HEK293 (cell line): ENCODE measurements around the gene SYNGR3.

Source experiments
- CTCF ChIA-PET: fragments of 350-600 bp; formaldehyde crosslinking; extraction: SDS; loops from one replicate; lab custom pipeline; 2021; ENCODE audit warnings: antibody characterized with exemption; lab: Yijun Ruan, JAX
- POLR2A ChIA-PET: fragments of 300-600 bp; formaldehyde crosslinking; extraction: SDS; loops from one replicate; lab custom pipeline; 2020; ENCODE audit warnings: antibody characterized with exemption, inconsistent platforms; lab: Yijun Ruan, JAX
- H3K27ac ChIP-seq: fragments of 200-500 bp; sonication (Bioruptor generic); 2 replicates; pipeline ENCODE4 v1.5.1; 2014; ENCODE audit warnings: low read depth, low read length, control low read depth, inconsistent platforms; ENCODE audit errors: extremely low read depth
- H3K36me3 ChIP-seq, 2 experiments: fragments of 200-500 bp in 1 of 2; sonication (Bioruptor generic) in 1 of 2; 1 replicate in 1 of 2; 2 replicates in 1 of 2; pipeline ENCODE4 v1.5.1; 2014 to 2017; ENCODE audit warnings: inconsistent platforms in 2 of 2, low read length in 2 of 2; ENCODE audit not compliant: control insufficient read depth in 2 of 2, insufficient read depth in 1 of 2
- H3K4me1 ChIP-seq: fragments of 200-500 bp; sonication (Bioruptor generic); 2 replicates; pipeline ENCODE4 v1.5.1; 2014; ENCODE audit warnings: mild to moderate bottlenecking, low read length, inconsistent platforms; ENCODE audit not compliant: control insufficient read depth, insufficient read depth
- H3K4me3 ChIP-seq: 2 replicates; pipeline ENCODE4 v1.5.1; 2011; ENCODE audit warnings: low read depth, mild to moderate bottlenecking, control low read depth, low read length, moderate library complexity
- H3K9me3 ChIP-seq: fragments of 200-500 bp; sonication (Bioruptor generic); 2 replicates; pipeline ENCODE4 v1.5.1; 2014; ENCODE audit warnings: low read depth, low read length, inconsistent platforms; ENCODE audit not compliant: control insufficient read depth, insufficient read depth
- BCL11B ChIP-seq: fragments of 450-650 bp; formaldehyde crosslinking; IDR thresholded peaks from 2 replicates; pipeline ENCODE4 v1.5.1; 2016; ENCODE audit warnings: low read depth, missing biosample characterization, missing genetic modification characterization
- EGR2 ChIP-seq: fragments of 450-650 bp; formaldehyde crosslinking; IDR thresholded peaks from 2 replicates; pipeline ENCODE4 v1.5.1; 2016; ENCODE audit warnings: low read depth, missing biosample characterization, missing genetic modification characterization
- GFI1B ChIP-seq: fragments of 450-650 bp; formaldehyde crosslinking; IDR thresholded peaks from 2 replicates; pipeline ENCODE4 v1.5.1; 2016; ENCODE audit warnings: missing biosample characterization, missing genetic modification characterization
- GLIS1 ChIP-seq: fragments of 450-650 bp; formaldehyde crosslinking; IDR thresholded peaks from 2 replicates; pipeline ENCODE4 v1.5.1; 2016; ENCODE audit warnings: missing biosample characterization, missing genetic modification characterization
- GLIS2 ChIP-seq: fragments of 450-650 bp; formaldehyde crosslinking; IDR thresholded peaks from 2 replicates; pipeline ENCODE4 v1.5.1; 2016; ENCODE audit warnings: missing biosample characterization, missing genetic modification characterization
- KLF10 ChIP-seq: fragments of 450-650 bp; IDR thresholded peaks from 2 replicates; pipeline ENCODE4 v1.5.1; 2018; ENCODE audit warnings: missing biosample characterization, mild to moderate bottlenecking, missing genetic modification characterization
- OSR2 ChIP-seq: fragments of 450-650 bp; formaldehyde crosslinking; IDR thresholded peaks from 2 replicates; pipeline ENCODE4 v1.5.1; 2016; ENCODE audit warnings: missing biosample characterization, missing genetic modification characterization
- PATZ1 ChIP-seq: fragments of 450-650 bp; formaldehyde crosslinking; IDR thresholded peaks from 2 replicates; pipeline ENCODE4 v1.5.1; 2016; ENCODE audit warnings: missing biosample characterization, missing genetic modification characterization
- PRDM1 ChIP-seq: fragments of 450-650 bp; formaldehyde crosslinking; IDR thresholded peaks from 2 replicates; pipeline ENCODE4; 2016; ENCODE audit warnings: missing biosample characterization, missing genetic modification characterization
- YY2 ChIP-seq: fragments of 450-650 bp; formaldehyde crosslinking; IDR thresholded peaks from 2 replicates; pipeline ENCODE4 v1.5.1; 2016; ENCODE audit warnings: missing biosample characterization, missing genetic modification characterization
- ZBTB1 ChIP-seq: fragments of 450-650 bp; formaldehyde crosslinking; IDR thresholded peaks from 2 replicates; pipeline ENCODE4 v1.5.1; 2016; ENCODE audit warnings: missing biosample characterization, missing genetic modification characterization
- ZBTB26 ChIP-seq: fragments of 450-650 bp; formaldehyde crosslinking; optimal IDR thresholded peaks from 2 replicates; pipeline ENCODE3; 2016; ENCODE audit warnings: missing biosample characterization, mild to moderate bottlenecking, missing genetic modification characterization
- ZBTB44 ChIP-seq: fragments of 450-650 bp; IDR thresholded peaks from 2 replicates; pipeline ENCODE4 v1.5.1; 2018; ENCODE audit warnings: missing biosample characterization, mild to moderate bottlenecking, missing genetic modification characterization
- ZEB2 ChIP-seq: fragments of 450-650 bp; formaldehyde crosslinking; IDR thresholded peaks from 2 replicates; pipeline ENCODE4 v1.5.1; 2016; ENCODE audit warnings: missing biosample characterization, missing genetic modification characterization
- ZFHX2 ChIP-seq: fragments of 450-650 bp; formaldehyde crosslinking; conservative IDR thresholded peaks from 2 replicates; pipeline ENCODE4 v1.5.1; 2016; ENCODE audit warnings: missing biosample characterization, missing genetic modification characterization
- ZFP37 ChIP-seq: fragments of 450-650 bp; formaldehyde crosslinking; IDR thresholded peaks from 2 replicates; pipeline ENCODE4 v1.5.1; 2016; ENCODE audit warnings: missing biosample characterization, missing genetic modification characterization
- ZNF140 ChIP-seq: fragments of 450-650 bp; formaldehyde crosslinking; IDR thresholded peaks from 2 replicates; pipeline ENCODE4 v1.5.1; 2016; ENCODE audit warnings: missing biosample characterization, missing genetic modification characterization
- ZNF23 ChIP-seq: fragments of 450-650 bp; formaldehyde crosslinking; IDR thresholded peaks from 2 replicates; pipeline ENCODE4 v1.5.1; 2016; ENCODE audit warnings: missing biosample characterization, missing genetic modification characterization, borderline replicate concordance
- ZNF266 ChIP-seq: fragments of 450-650 bp; formaldehyde crosslinking; IDR thresholded peaks from 2 replicates; pipeline ENCODE4 v1.5.1; 2016; ENCODE audit warnings: missing biosample characterization, missing genetic modification characterization, low read depth
- ZNF335 ChIP-seq: fragments of 450-650 bp; formaldehyde crosslinking; conservative IDR thresholded peaks from 2 replicates; pipeline ENCODE4 v1.5.1; 2016; ENCODE audit warnings: missing biosample characterization, missing genetic modification characterization
- ZNF398 ChIP-seq: fragments of 450-650 bp; formaldehyde crosslinking; IDR thresholded peaks from 2 replicates; pipeline ENCODE4 v1.5.1; 2017; ENCODE audit warnings: missing biosample characterization, missing genetic modification characterization
- ZNF404 ChIP-seq: fragments of 450-650 bp; formaldehyde crosslinking; IDR thresholded peaks from 2 replicates; pipeline ENCODE4 v1.5.1; 2017; ENCODE audit warnings: missing biosample characterization, missing genetic modification characterization
- ZNF433 ChIP-seq: fragments of 450-650 bp; formaldehyde crosslinking; IDR thresholded peaks from 2 replicates; pipeline ENCODE4 v1.5.1; 2016; ENCODE audit warnings: missing biosample characterization, missing genetic modification characterization, low read depth
- ZNF48 ChIP-seq: fragments of 450-650 bp; formaldehyde crosslinking; IDR thresholded peaks from 2 replicates; pipeline ENCODE4 v1.5.1; 2016; ENCODE audit warnings: missing biosample characterization, missing genetic modification characterization
- ZNF501 ChIP-seq: fragments of 450-650 bp; formaldehyde crosslinking; IDR thresholded peaks from 2 replicates; pipeline ENCODE4 v1.5.1; 2016; ENCODE audit warnings: missing biosample characterization, missing genetic modification characterization
- ZNF626 ChIP-seq: fragments of 450-650 bp; sonication (Bioruptor Pico); formaldehyde crosslinking; IDR thresholded peaks from 2 replicates; pipeline ENCODE4 v1.5.1; 2018; ENCODE audit warnings: missing biosample characterization, missing genetic modification characterization, inconsistent platforms
- ZNF677 ChIP-seq: fragments of 450-650 bp; IDR thresholded peaks from 2 replicates; pipeline ENCODE4 v1.5.0; 2018; ENCODE audit warnings: missing biosample characterization, mild to moderate bottlenecking, missing genetic modification characterization, moderate library complexity
- ZSCAN16 ChIP-seq: fragments of 450-650 bp; formaldehyde crosslinking; IDR thresholded peaks from 2 replicates; pipeline ENCODE4 v1.5.1; 2016; ENCODE audit warnings: missing biosample characterization, missing genetic modification characterization

Gene SYNGR3

GRCh38 chr16:1989209-1990100 is at the start of gene SYNGR3:
SYNGR3 (plus strand) TSS chr16:1989970; CDS start chr16:1990103, 133 bp downstream.
- Histone ChIP-seq H3K27ac (no peak within 1 kb of the TSS; the same call in 1 of the 2 replicates), H3K9me3 (no peaks in the 10 kb centered on the region), H3K36me3 (peaks cover 0 to 22% of the 10 kb centered on the region in 2 experiments; a peak in 1 of 3 replicates), H3K4me3 (peak within 1 kb of the TSS; percentile 45), H3K4me1 (peaks cover 6% of the 10 kb centered on the region)
- ChIA-PET POLR2A (interaction anchor here (1.5 to 6.3 kb wide), 4 partner anchors 18 to 166 kb away, joined by 6 to 46 read pairs (median 10); partner anchors contain the start of genes RPS2, TBL3 and TRAF7), CTCF (interaction anchor here (0.6 to 0.7 kb wide), 2 partner anchors 15 to 209 kb away, joined by 3 read pairs; no protein-coding TSS in a partner anchor)
- TF ChIP-seq ZNF140 (tag by site-specific recombination) = no peak
- peak; percentile 54 for TF ChIP-seq ZNF335 (tag by site-specific recombination)
- TF ChIP-seq ZNF266 = no peak
- TF ChIP-seq ZEB2 (tag by site-specific recombination) = peak; percentile 25; the same call in 1 of the 2 replicates
- TF ChIP-seq ZNF23 (tag by site-specific recombination) = no peak
- TF ChIP-seq ZSCAN16 (tag by site-specific recombination) = no peak
- TF ChIP-seq ZNF398 (tag by site-specific recombination) = peak; percentile 31; the same call in 1 of the 2 replicates
- no peak for TF ChIP-seq GFI1B (tag by site-specific recombination)
- peak; percentile 33; the same call in 1 of the 2 replicates for TF ChIP-seq GLIS1 (tag by site-specific recombination)
- TF ChIP-seq ZNF48 (tag by site-specific recombination) = no peak
- 0 out of 2 replicates have a peak, but pooled peaks have one; percentile 33 for TF ChIP-seq ZBTB44 (tag by site-specific recombination)
- no peak for TF ChIP-seq ZNF677
- TF ChIP-seq PATZ1 (tag by site-specific recombination) = peak; percentile 61; the same call in 1 of the 2 replicates
- peak; percentile 48 for TF ChIP-seq GLIS2 (tag by site-specific recombination)
- TF ChIP-seq ZFHX2 (tag by site-specific recombination) = peak; percentile 31
- TF ChIP-seq PRDM1 = no peak
- peak; percentile 47 for TF ChIP-seq ZBTB26 (tag by site-specific recombination)
- 0 out of 2 replicates have a peak, but pooled peaks have one; percentile 16 for TF ChIP-seq KLF10 (tag by site-specific recombination)
- no peak for TF ChIP-seq YY2 (tag by site-specific recombination)
- no peak for TF ChIP-seq ZNF626 (tag by site-specific recombination)
- TF ChIP-seq ZBTB1 (tag by site-specific recombination) = no peak
- 0 out of 2 replicates have a peak, but pooled peaks have one; percentile 16 for TF ChIP-seq EGR2 (tag by site-specific recombination)
- no peak for TF ChIP-seq ZNF501 (tag by site-specific recombination)
- TF ChIP-seq ZNF404 = no peak
- TF ChIP-seq BCL11B (tag by site-specific recombination) = peak; percentile 33; the same call in 1 of the 2 replicates
- TF ChIP-seq ZFP37 (tag by site-specific recombination) = no peak
- peak; percentile 18; the same call in 1 of the 2 replicates for TF ChIP-seq OSR2 (tag by site-specific recombination)
- TF ChIP-seq ZNF433 (tag by site-specific recombination) = no peak
